Vagina (tissue), 2 donors: Measurements from ENCODE around the gene NSMCE1.

ENCODE experiments used
- POLR2A ChIP-seq, 2 donors: fragments of 450-650 bp; IDR thresholded peaks; one replicate each; pipeline ENCODE4 v1.6.1; 2017; ENCODE audit warnings: antibody characterized with exemption in 2 of 2, mild to moderate bottlenecking in 2 of 2, moderate library complexity in 2 of 2
- POLR2AphosphoS5 ChIP-seq, 2 donors: sonication (generic); formaldehyde crosslinking; IDR thresholded peaks; one replicate each; pipeline ENCODE4 v1.9.0; 2017; ENCODE audit warnings: antibody characterized with exemption in 2 of 2, mild to moderate bottlenecking in 2 of 2, low read depth in 1 of 2; ENCODE audit not compliant: insufficient read depth in 1 of 2
- TF ChIP-seq, protein P1 (sequence below), 3 experiments: fragments of 450-650 bp in 2 of 3; fragments of 200-600 bp in 1 of 3; sonication (generic) in 1 of 3; IDR thresholded peaks; one replicate each; pipeline ENCODE4 v1.5.1; 2017 to 2019; ENCODE audit warnings: antibody characterized with exemption in 3 of 3, mild to moderate bottlenecking in 2 of 3, moderate library complexity in 2 of 3

DNA sequence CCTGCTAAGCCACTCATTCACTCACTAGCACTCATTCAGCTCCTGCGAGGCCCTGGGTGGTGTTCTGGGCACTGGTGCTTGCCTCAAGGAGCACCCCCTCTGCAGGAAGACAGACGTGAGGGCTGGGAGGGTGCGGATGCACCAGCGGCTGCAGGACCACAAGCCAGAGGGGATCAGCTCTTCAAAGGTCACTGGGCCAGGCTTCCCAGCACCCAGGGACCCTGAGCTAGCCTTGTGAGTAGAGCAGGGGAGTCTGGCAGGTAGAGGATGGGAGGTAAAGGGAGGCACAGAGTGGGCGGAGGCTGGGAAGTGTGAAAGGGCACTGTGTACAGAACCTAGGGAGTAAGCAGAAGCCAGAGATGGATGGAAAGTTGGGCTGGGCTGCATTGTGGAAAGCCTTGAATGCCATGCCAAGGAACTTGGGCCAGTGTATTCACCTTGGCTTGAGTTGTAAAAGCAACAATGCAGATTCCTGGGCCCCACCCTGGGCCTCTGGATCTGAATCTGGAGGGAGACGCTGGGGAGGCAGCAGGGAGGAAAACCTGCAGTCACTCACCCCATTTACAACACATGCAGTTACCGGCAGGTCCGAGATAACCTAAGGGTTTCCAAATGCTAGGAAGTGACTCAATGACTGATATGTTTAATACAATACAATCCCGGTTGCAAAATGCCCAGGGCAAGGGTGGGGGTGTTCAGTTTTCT lies 46.9 kb upstream of the NSMCE1 start:
- TF ChIP-seq, protein P1, sequence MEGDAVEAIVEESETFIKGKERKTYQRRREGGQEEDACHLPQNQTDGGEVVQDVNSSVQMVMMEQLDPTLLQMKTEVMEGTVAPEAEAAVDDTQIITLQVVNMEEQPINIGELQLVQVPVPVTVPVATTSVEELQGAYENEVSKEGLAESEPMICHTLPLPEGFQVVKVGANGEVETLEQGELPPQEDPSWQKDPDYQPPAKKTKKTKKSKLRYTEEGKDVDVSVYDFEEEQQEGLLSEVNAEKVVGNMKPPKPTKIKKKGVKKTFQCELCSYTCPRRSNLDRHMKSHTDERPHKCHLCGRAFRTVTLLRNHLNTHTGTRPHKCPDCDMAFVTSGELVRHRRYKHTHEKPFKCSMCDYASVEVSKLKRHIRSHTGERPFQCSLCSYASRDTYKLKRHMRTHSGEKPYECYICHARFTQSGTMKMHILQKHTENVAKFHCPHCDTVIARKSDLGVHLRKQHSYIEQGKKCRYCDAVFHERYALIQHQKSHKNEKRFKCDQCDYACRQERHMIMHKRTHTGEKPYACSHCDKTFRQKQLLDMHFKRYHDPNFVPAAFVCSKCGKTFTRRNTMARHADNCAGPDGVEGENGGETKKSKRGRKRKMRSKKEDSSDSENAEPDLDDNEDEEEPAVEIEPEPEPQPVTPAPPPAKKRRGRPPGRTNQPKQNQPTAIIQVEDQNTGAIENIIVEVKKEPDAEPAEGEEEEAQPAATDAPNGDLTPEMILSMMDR (IDR thresholded peaks at IDR 0.05) = no peak
- TF ChIP-seq POLR2A (IDR thresholded peaks at IDR 0.05) = no peak
- peak; percentile 19 to 73 for TF ChIP-seq POLR2AphosphoS5 (IDR thresholded peaks at IDR 0.05; ENCODE audit: insufficient read depth in 1 of 2, low read depth in 1 of 2)
